BE2C (cell line): ENCODE measurements around the gene MYOZ3.

ENCODE experiments used
- DNase-seq: peaks from one replicate; pipeline ENCODE4 v3.0.0-alpha.2; 2020
- H3K27me3 ChIP-seq: fragments of 250-450 bp; sonication (Bioruptor Pico); 2 replicates; pipeline ENCODE4 v1.5.1; 2020; ENCODE audit warnings: mild to moderate bottlenecking
- H3K36me3 ChIP-seq: fragments of 250-450 bp; sonication (Bioruptor Pico); 2 replicates; pipeline ENCODE4 v1.5.1; 2020; ENCODE audit warnings: mild to moderate bottlenecking
- H3K4me1 ChIP-seq: fragments of 250-450 bp; sonication (Bioruptor Pico); 2 replicates; pipeline ENCODE4 v1.5.1; 2020
- H3K4me3 ChIP-seq: 2 replicates; pipeline ENCODE4 v1.5.1; 2011; ENCODE audit warnings: low read depth, low read length
- H3K9me3 ChIP-seq: fragments of 250-450 bp; sonication (Bioruptor Pico); 2 replicates; pipeline ENCODE4 v1.5.1; 2020
- TF ChIP-seq, protein P1 (sequence below): IDR thresholded peaks from 2 replicates; pipeline ENCODE4 v1.5.1; 2012; ENCODE audit warnings: mild to moderate bottlenecking, low read depth, low read length

Gene MYOZ3

GRCh38 chr5:150648294-150649107 lies 12.6 kb upstream of the MYOZ3 start:
- H3K27me3 ChIP-seq = no peaks in the 10 kb centered on the region
- H3K4me1 ChIP-seq = peaks cover 33% of the 10 kb centered on the region
- TF ChIP-seq, protein P1, sequence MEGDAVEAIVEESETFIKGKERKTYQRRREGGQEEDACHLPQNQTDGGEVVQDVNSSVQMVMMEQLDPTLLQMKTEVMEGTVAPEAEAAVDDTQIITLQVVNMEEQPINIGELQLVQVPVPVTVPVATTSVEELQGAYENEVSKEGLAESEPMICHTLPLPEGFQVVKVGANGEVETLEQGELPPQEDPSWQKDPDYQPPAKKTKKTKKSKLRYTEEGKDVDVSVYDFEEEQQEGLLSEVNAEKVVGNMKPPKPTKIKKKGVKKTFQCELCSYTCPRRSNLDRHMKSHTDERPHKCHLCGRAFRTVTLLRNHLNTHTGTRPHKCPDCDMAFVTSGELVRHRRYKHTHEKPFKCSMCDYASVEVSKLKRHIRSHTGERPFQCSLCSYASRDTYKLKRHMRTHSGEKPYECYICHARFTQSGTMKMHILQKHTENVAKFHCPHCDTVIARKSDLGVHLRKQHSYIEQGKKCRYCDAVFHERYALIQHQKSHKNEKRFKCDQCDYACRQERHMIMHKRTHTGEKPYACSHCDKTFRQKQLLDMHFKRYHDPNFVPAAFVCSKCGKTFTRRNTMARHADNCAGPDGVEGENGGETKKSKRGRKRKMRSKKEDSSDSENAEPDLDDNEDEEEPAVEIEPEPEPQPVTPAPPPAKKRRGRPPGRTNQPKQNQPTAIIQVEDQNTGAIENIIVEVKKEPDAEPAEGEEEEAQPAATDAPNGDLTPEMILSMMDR = no peak
- H3K9me3 ChIP-seq = no peaks in the 10 kb centered on the region
- no peak overlapping the region for H3K4me3 ChIP-seq
- DNase-seq = no peak
- peaks cover 24% of the 10 kb centered on the region for H3K36me3 ChIP-seq

GRCh38 chr5:150649108-150650020 lies 11.7 kb upstream of the MYOZ3 start:
- peak; percentile 56 for DNase-seq
- Histone ChIP-seq H3K4me1 (peaks cover 27% of the 10 kb centered on the region), H3K9me3 (no peaks in the 10 kb centered on the region), H3K4me3 (no peak overlapping the region), H3K36me3 (peaks cover 24% of the 10 kb centered on the region), H3K27me3 (no peaks in the 10 kb centered on the region)
- TF ChIP-seq, protein P1 = no peak

DNA sequence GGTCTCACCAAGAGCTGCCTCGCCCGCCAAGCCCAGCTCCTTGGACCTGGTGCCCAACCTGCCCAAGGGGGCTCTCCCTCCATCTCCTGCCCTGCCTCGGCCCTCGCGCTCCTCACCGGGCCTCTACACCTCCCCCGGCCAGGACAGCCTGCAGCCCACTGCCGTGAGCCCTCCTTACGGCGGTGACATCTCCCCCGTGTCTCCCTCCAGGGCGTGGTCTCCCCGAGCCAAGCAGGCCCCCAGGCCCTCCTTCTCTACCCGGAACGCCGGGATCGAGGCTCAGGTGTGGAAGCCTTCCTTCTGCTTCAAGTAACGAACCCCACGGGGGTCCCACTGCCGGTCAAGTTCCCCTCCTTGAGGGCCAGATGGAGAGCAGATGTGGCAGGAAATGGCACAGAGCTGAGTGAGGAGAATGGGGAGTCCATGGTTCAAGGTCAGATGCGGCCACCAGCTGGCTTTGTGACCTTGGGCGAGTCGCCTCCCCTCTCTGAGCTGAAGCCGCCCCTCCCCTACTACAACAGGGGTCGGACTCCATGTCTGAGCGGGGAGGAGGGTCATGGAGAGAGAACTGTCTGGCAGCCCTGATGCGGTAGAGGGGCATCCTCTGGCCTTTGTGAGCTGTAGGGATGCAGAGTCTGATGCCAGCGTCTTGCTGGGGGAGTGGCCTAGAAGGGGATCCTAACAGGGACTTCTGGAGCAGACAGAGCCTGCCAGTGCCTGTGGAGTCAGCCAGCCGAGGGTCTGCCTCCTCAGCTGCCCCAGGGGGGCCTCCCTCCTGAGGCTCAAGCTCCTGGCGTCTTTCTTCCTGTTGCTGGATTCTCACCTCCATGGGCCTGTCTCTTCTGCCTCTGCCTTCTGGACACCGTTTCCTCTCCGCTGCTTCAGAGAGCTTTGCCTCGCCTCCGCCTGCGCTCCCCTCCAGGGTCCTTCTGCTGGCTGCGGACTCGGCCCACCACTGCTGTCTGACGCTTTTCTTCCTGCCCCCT lies 10.7 kb upstream of the MYOZ3 start:
- Histone ChIP-seq H3K4me3 (no peak overlapping the region), H3K27me3 (no peaks in the 10 kb centered on the region), H3K36me3 (peaks cover 24% of the 10 kb centered on the region), H3K4me1 (peaks cover 17% of the 10 kb centered on the region), H3K9me3 (no peaks in the 10 kb centered on the region)
- no peak for DNase-seq
- TF ChIP-seq, protein P1 = no peak

- Histone ChIP-seq H3K9me3 (no peaks in the 10 kb centered on the region), H3K4me3 (no peak overlapping the region), H3K27me3 (no peaks in the 10 kb centered on the region), H3K36me3 (peaks cover 24% of the 10 kb centered on the region), H3K4me1 (peaks cover 13% of the 10 kb centered on the region)
- TF ChIP-seq, protein P1 = no peak
- no peak for DNase-seq
Observed at GRCh38 chr5:150651382-150651781, 9.7 kb upstream of the MYOZ3 start.

- H3K36me3 ChIP-seq = peaks cover 24% of the 10 kb centered on the region
- peaks cover 16% of the 10 kb centered on the region for H3K4me1 ChIP-seq
- no peaks in the 10 kb centered on the region for H3K27me3 ChIP-seq
- DNase-seq = no peak
- H3K4me3 ChIP-seq = no peak overlapping the region
- TF ChIP-seq, protein P1 = no peak
- no peaks in the 10 kb centered on the region for H3K9me3 ChIP-seq
Observed at GRCh38 chr5:150651924-150652671, 9.0 kb upstream of the MYOZ3 start.
